ENCODE results near the gene FREM2.

Gene FREM2

GRCh38 chr13:38688674-38689073, 1.8 kb downstream of the FREM2 start:
- DNase-seq, result no peak

- DNase-seq, result no peak
Measured at GRCh38 chr13:38690231-38690630, 3.4 kb downstream of the FREM2 start.

- no peak for DNase-seq
Measured at GRCh38 chr13:38693168-38693567, 6.3 kb downstream of the FREM2 start.

- no peak for DNase-seq
Measured at GRCh38 chr13:38693641-38694040, 6.8 kb downstream of the FREM2 start.

- DNase-seq, result no peak
Measured at GRCh38 chr13:38697197-38697596, 10.3 kb downstream of the FREM2 start.

GRCh38 chr13:38697628-38698333, 10.9 kb downstream of the FREM2 start:
- peak; percentile 23 for DNase-seq

- DNase-seq, result no peak
Measured at GRCh38 chr13:38700051-38700450, 13.2 kb downstream of the FREM2 start.

- DNase-seq, result peak; percentile 47
Measured at GRCh38 chr13:38702669-38703068, 15.8 kb downstream of the FREM2 start.

- DNase-seq, result no peak
Measured at GRCh38 chr13:38703255-38703654, 16.4 kb downstream of the FREM2 start.

- DNase-seq, result no peak
Measured at GRCh38 chr13:38705365-38705764, 18.5 kb downstream of the FREM2 start.

- no peak for DNase-seq
Measured at GRCh38 chr13:38707460-38707859, 20.6 kb downstream of the FREM2 start.

- no peak for DNase-seq
Measured at GRCh38 chr13:38713046-38713445, 26.2 kb downstream of the FREM2 start.

- DNase-seq, result no peak
Measured at GRCh38 chr13:38718374-38718773, 31.5 kb downstream of the FREM2 start.

- DNase-seq, result no peak
Measured at GRCh38 chr13:38730332-38730731, 43.5 kb downstream of the FREM2 start.

GRCh38 chr13:38733146-38733545, 46.3 kb downstream of the FREM2 start:
- DNase-seq, result no peak

GRCh38 chr13:38735665-38736440, 49.0 kb downstream of the FREM2 start:
- no peak for DNase-seq

GRCh38 chr13:38743466-38743865, 56.6 kb downstream of the FREM2 start:
- no peak for DNase-seq

- no peak for DNase-seq
Measured at GRCh38 chr13:38752686-38753085, 65.8 kb downstream of the FREM2 start.

GRCh38 chr13:38753878-38754277, 67.0 kb downstream of the FREM2 start:
- DNase-seq, result no peak

GRCh38 chr13:38755793-38756192, 68.9 kb downstream of the FREM2 start:
- DNase-seq, result no peak

- DNase-seq, result no peak
Measured at GRCh38 chr13:38758277-38758676, 71.4 kb downstream of the FREM2 start.

- peak; percentile 17 for DNase-seq
Measured at GRCh38 chr13:38759390-38759789, 72.5 kb downstream of the FREM2 start.

- peak; percentile 77 for DNase-seq
Measured at GRCh38 chr13:38763446-38764381, 76.8 kb downstream of the FREM2 start.
